Trophoblast cell (in vitro differentiated cells and primary cell): ENCODE data around the gene OR56B4.

Source experiments
- DNase-seq, 2 donors: peaks; one replicate each; pipeline ENCODE4 v3.0.0-alpha.2; 2016
- H2AFZ ChIP-seq: 2 replicates; pipeline ENCODE4 v1.6.1; 2013; ENCODE audit warnings: low read length, moderate library complexity, mild to moderate bottlenecking; ENCODE audit not compliant: insufficient read depth, poor library complexity
- H2AK5ac ChIP-seq: 2 replicates; pipeline ENCODE4 v1.6.1; 2013; ENCODE audit warnings: mild to moderate bottlenecking, low read length
- H2BK120ac ChIP-seq: 2 replicates; pipeline ENCODE4 v1.6.1; 2013; ENCODE audit warnings: low read length, mild to moderate bottlenecking, moderate library complexity; ENCODE audit not compliant: insufficient read depth, poor library complexity
- H2BK12ac ChIP-seq: 2 replicates; pipeline ENCODE4 v1.6.1; 2013; ENCODE audit warnings: mild to moderate bottlenecking, low read length, moderate library complexity
- H2BK5ac ChIP-seq: 2 replicates; pipeline ENCODE4 v1.6.1; 2013; ENCODE audit warnings: low read length, low read depth, moderate library complexity, mild to moderate bottlenecking; ENCODE audit not compliant: poor library complexity
- H3K14ac ChIP-seq: 2 replicates; pipeline ENCODE4 v1.6.1; 2013; ENCODE audit warnings: mild to moderate bottlenecking, low read length
- H3K18ac ChIP-seq: 2 replicates; pipeline ENCODE4 v1.6.1; 2013; ENCODE audit warnings: mild to moderate bottlenecking, low read length
- H3K23ac ChIP-seq: 2 replicates; pipeline ENCODE4 v1.6.1; 2013; ENCODE audit warnings: low read length
- H3K27ac ChIP-seq: 2 replicates; pipeline ENCODE4 v1.5.1; 2013; ENCODE audit warnings: low read depth, mild to moderate bottlenecking, inconsistent platforms, low read length, moderate library complexity
- H3K27me3 ChIP-seq: 2 replicates; pipeline ENCODE4 v1.6.1; 2013; ENCODE audit warnings: inconsistent platforms, mild to moderate bottlenecking, low read length, moderate library complexity; ENCODE audit not compliant: insufficient read depth
- H3K36me3 ChIP-seq, 2 experiments: 1 replicate in 1 of 2; 2 replicates in 1 of 2; pipeline ENCODE4 v1.6.1; 2013; ENCODE audit warnings: low read length in 2 of 2, mild to moderate bottlenecking in 2 of 2, moderate library complexity in 1 of 2; ENCODE audit not compliant: insufficient read depth in 2 of 2, control insufficient read depth in 1 of 2
- H3K4ac ChIP-seq: 2 replicates; pipeline ENCODE4 v1.6.1; 2013; ENCODE audit warnings: low read depth, mild to moderate bottlenecking, low read length, moderate library complexity
- H3K4me1 ChIP-seq, 2 experiments: 1 replicate in 1 of 2; 2 replicates in 1 of 2; pipeline ENCODE4 v1.6.1; 2013; ENCODE audit warnings: low read length in 2 of 2, mild to moderate bottlenecking in 2 of 2, moderate library complexity in 1 of 2; ENCODE audit not compliant: insufficient read depth in 2 of 2, control insufficient read depth in 1 of 2
- H3K4me2 ChIP-seq: 2 replicates; pipeline ENCODE4 v1.6.1; 2013; ENCODE audit warnings: inconsistent platforms, mild to moderate bottlenecking, low read length, moderate library complexity
- H3K4me3 ChIP-seq: 2 replicates; pipeline ENCODE4 v1.5.1; 2013; ENCODE audit warnings: mild to moderate bottlenecking, low read depth, low read length, inconsistent platforms
- H3K79me1 ChIP-seq: one replicate; pipeline ENCODE4 v1.6.1; 2013; ENCODE audit warnings: low read length
- H3K79me2 ChIP-seq: 2 replicates; pipeline ENCODE4 v1.6.1; 2013; ENCODE audit warnings: low read length, mild to moderate bottlenecking; ENCODE audit not compliant: control insufficient read depth, insufficient read depth, poor library complexity
- H3K9ac ChIP-seq: 2 replicates; pipeline ENCODE4 v1.6.1; 2013; ENCODE audit warnings: mild to moderate bottlenecking, low read length
- H3K9me3 ChIP-seq: 2 replicates; pipeline ENCODE4 v1.6.1; 2013; ENCODE audit warnings: low read depth, mild to moderate bottlenecking, control low read depth, inconsistent platforms, low read length; ENCODE audit not compliant: insufficient read depth
- H4K12ac ChIP-seq: 2 replicates; pipeline ENCODE4 v1.6.1; 2013; ENCODE audit warnings: low read depth, mild to moderate bottlenecking, low read length, moderate library complexity
- H4K8ac ChIP-seq: 2 replicates; pipeline ENCODE4 v1.6.1; 2013; ENCODE audit warnings: low read depth, mild to moderate bottlenecking, low read length, moderate library complexity
- H4K91ac ChIP-seq: one replicate; pipeline ENCODE4 v1.6.1; 2013; ENCODE audit warnings: low read depth, mild to moderate bottlenecking, low read length, moderate library complexity
- WGBS: extraction: QIAGEN DNeasy Blood & Tissue Kit; methylation state at CpG from one replicate; pipeline ENCODE4 v1.1.7; 2013; ENCODE audit warnings: missing lambda C conversion rate; ENCODE audit not compliant: insufficient read length, insufficient coverage; ENCODE audit errors: extremely low coverage; 5-methylcytosine and 5-hydroxymethylcytosine counted together

The OR56B4 gene

DNA sequence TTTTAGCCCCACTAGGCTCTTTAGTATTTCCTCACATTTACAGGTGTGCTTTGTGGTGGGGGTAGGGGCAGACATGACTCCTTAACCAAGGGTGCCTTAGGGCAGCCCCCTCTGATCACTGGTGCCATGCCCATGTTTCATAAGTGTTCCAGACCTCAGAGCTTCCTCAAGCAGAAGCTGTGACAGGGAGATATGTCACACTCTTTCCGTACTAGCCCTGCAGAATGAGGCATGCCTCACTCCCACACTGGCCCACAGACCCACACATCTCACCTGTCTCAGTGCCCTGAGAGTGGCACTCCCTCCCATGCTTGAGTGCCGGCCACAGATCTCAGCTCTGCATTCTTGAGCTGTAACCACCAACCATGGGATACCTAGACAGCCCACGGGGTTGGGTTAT, 22.9 kb upstream of the OR56B4 start:
- Histone ChIP-seq H2BK120ac (no peak overlapping the region), H3K4me1 (no peaks in the 10 kb centered on the region), H3K4me3 (no peak overlapping the region), H3K23ac (no peak overlapping the region), H3K36me3 (no peaks in the 10 kb centered on the region), H3K4me2 (no peak overlapping the region), H2BK12ac (no peak overlapping the region), H3K27ac (no peak overlapping the region), H4K12ac (no peak overlapping the region), H4K8ac (no peak overlapping the region), H2BK5ac (no peak overlapping the region), H3K9ac (no peak overlapping the region), H3K4ac (no peak overlapping the region), H3K27me3 (no peaks in the 10 kb centered on the region), H4K91ac (no peak overlapping the region), H2AFZ (no peak overlapping the region), H3K79me1 (no peaks in the 10 kb centered on the region), H3K18ac (no peak overlapping the region), H3K9me3 (no peaks in the 10 kb centered on the region), H3K79me2 (no peaks in the 10 kb centered on the region), H3K14ac (no peak overlapping the region), H2AK5ac (no peak overlapping the region)
- no peak for DNase-seq
- WGBS: no CpG with 5 or more reads among the region's 3 CpGs

DNA sequence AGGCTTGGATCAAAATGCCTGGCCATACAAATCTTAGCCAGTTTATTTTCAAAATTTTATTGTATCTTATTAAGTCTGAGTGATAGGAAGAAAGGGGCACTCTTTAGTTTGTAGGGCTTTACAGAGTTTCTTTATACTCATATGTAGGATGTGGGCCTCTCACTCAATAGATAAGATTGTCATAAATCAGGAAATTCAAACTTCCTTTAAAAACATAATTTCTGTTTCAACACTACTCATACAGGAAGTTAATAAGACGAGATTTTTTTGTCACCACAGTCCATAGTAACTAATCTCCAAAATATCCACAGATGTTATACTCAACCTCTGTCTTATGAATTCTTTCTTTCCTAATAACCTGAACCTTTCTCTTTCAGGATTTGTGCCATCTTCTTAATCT, 13.3 kb upstream of the OR56B4 start:
- no peaks in the 10 kb centered on the region for H3K9me3 ChIP-seq
- no peaks in the 10 kb centered on the region for H3K79me2 ChIP-seq
- H4K8ac ChIP-seq: no peak overlapping the region
- H3K23ac ChIP-seq: no peak overlapping the region
- no peak overlapping the region for H3K4me3 ChIP-seq
- H2BK12ac ChIP-seq: no peak overlapping the region
- no peak overlapping the region for H3K27ac ChIP-seq
- no peak overlapping the region for H3K4me2 ChIP-seq
- H3K79me1 ChIP-seq: no peaks in the 10 kb centered on the region
- H3K27me3 ChIP-seq: no peaks in the 10 kb centered on the region
- no peak overlapping the region for H3K14ac ChIP-seq
- no peaks in the 10 kb centered on the region for H3K36me3 ChIP-seq
- H2AK5ac ChIP-seq: no peak overlapping the region
- H2BK120ac ChIP-seq: no peak overlapping the region
- no peak overlapping the region for H3K4ac ChIP-seq
- H4K12ac ChIP-seq: no peak overlapping the region
- H3K4me1 ChIP-seq: no peaks in the 10 kb centered on the region
- no CpG with 5 or more reads among the region's 1 CpG for WGBS
- H2AFZ ChIP-seq: no peak overlapping the region
- H4K91ac ChIP-seq: no peak overlapping the region
- no peak overlapping the region for H3K9ac ChIP-seq
- no peak overlapping the region for H3K18ac ChIP-seq
- DNase-seq: no peak
- H2BK5ac ChIP-seq: no peak overlapping the region

GRCh38 chr11:6095798-6096197, 11.7 kb upstream of the OR56B4 start:
- Histone ChIP-seq H4K8ac (no peak overlapping the region), H3K4me1 (no peaks in the 10 kb centered on the region), H3K27ac (no peak overlapping the region), H3K79me1 (no peaks in the 10 kb centered on the region), H3K23ac (no peak overlapping the region), H3K9ac (no peak overlapping the region), H3K14ac (no peak overlapping the region), H2AK5ac (no peak overlapping the region), H3K4me3 (no peak overlapping the region), H2BK5ac (no peak overlapping the region), H3K4me2 (no peak overlapping the region), H4K12ac (no peak overlapping the region), H3K4ac (no peak overlapping the region), H2BK120ac (no peak overlapping the region), H3K36me3 (no peaks in the 10 kb centered on the region), H3K18ac (no peak overlapping the region), H3K27me3 (no peaks in the 10 kb centered on the region), H3K9me3 (no peaks in the 10 kb centered on the region), H2BK12ac (no peak overlapping the region), H2AFZ (no peak overlapping the region), H3K79me2 (no peaks in the 10 kb centered on the region), H4K91ac (no peak overlapping the region)
- no CpG with 5 or more reads among the region's 2 CpGs for WGBS
- no peak for DNase-seq

- Histone ChIP-seq H3K4me3 (no peak overlapping the region), H3K4me2 (no peak overlapping the region), H3K14ac (no peak overlapping the region), H4K8ac (no peak overlapping the region), H2AFZ (no peak overlapping the region), H4K12ac (no peak overlapping the region), H3K4me1 (no peaks in the 10 kb centered on the region), H3K36me3 (no peaks in the 10 kb centered on the region), H3K79me2 (no peaks in the 10 kb centered on the region), H3K4ac (no peak overlapping the region), H2BK5ac (no peak overlapping the region), H2AK5ac (no peak overlapping the region), H3K27me3 (no peaks in the 10 kb centered on the region), H3K18ac (no peak overlapping the region), H2BK120ac (no peak overlapping the region), H3K27ac (no peak overlapping the region), H3K9ac (peak overlapping the region; percentile 65), H2BK12ac (no peak overlapping the region), H3K23ac (no peak overlapping the region), H3K9me3 (no peaks in the 10 kb centered on the region), H4K91ac (no peak overlapping the region), H3K79me1 (no peaks in the 10 kb centered on the region)
- peak; percentile 97 to 98 for DNase-seq
- no CpG with 5 or more reads among the region's 2 CpGs for WGBS
Observed at GRCh38 chr11:6096417-6096816, 11.1 kb upstream of the OR56B4 start.
